Panc1 (cell line): Measurements from ENCODE around the gene GNB1. TPM values are rescaled to one million over a fixed set of nuclear protein-coding genes. Genes with fewer than 3 reads are reported as not detected.

Experiments used
- ATAC-seq: fragments of 200-7000 bp; cut with Tn5 transposase; 2 replicates; pipeline ENCODE4 v1.9.1; 2020; ENCODE audit warnings: mild to moderate bottlenecking, moderate library complexity
- BruUV-seq: library from RNA; stranded (reverse); fragments of 400-500 nt; replicated peaks from 2 replicates; lab custom pipeline; 2021; lab: Mats Ljungman, UMichigan
- CTCF ChIA-PET: fragments of 300-600 bp; sonication (Branson Sonifier 250); formaldehyde crosslinking; loops from one replicate; lab custom pipeline; 2022; ENCODE audit warnings: antibody characterized with exemption; lab: Charles Lee
- POLR2A ChIA-PET: fragments of 300-600 bp; sonication (Branson Sonifier 250); formaldehyde crosslinking; loops from one replicate; lab custom pipeline; 2022; ENCODE audit warnings: antibody characterized with exemption; lab: Charles Lee
- DNase-seq: peaks from one replicate; pipeline ENCODE4 v3.0.0-alpha.2; 2010; ENCODE audit warnings: low read depth, low spot score
- H3K27ac ChIP-seq: 2 replicates; pipeline ENCODE4 v1.5.1; 2011; ENCODE audit warnings: mild to moderate bottlenecking, low read length, inconsistent platforms
- H3K27me3 ChIP-seq: fragments of 200-500 bp; sonication (Bioruptor generic); 2 replicates; pipeline ENCODE4 v1.6.0; 2014; ENCODE audit warnings: low read length, inconsistent platforms; ENCODE audit not compliant: control insufficient read depth, insufficient read depth
- H3K36me3 ChIP-seq: fragments of 200-500 bp; sonication (Bioruptor generic); 2 replicates; pipeline ENCODE4 v1.5.1; 2014; ENCODE audit warnings: inconsistent platforms, mild to moderate bottlenecking, low read length, moderate library complexity; ENCODE audit not compliant: control insufficient read depth, insufficient read depth
- H3K4me1 ChIP-seq: 2 replicates; pipeline ENCODE4 v1.5.1; 2011; ENCODE audit warnings: inconsistent platforms, mild to moderate bottlenecking, low read length, moderate library complexity; ENCODE audit not compliant: control insufficient read depth, insufficient read depth
- H3K4me3 ChIP-seq, 2 experiments: 2 replicates each; pipeline ENCODE4 v1.5.1; 2011 to 2012; ENCODE audit warnings: low read depth in 2 of 2, low read length in 2 of 2, mild to moderate bottlenecking in 2 of 2, inconsistent platforms in 1 of 2, moderate library complexity in 1 of 2
- H3K9me3 ChIP-seq: fragments of 200-500 bp; sonication (Bioruptor generic); 2 replicates; pipeline ENCODE4 v1.5.1; 2014; ENCODE audit warnings: low read depth, mild to moderate bottlenecking, inconsistent platforms, low read length, moderate library complexity; ENCODE audit not compliant: control insufficient read depth, insufficient read depth
- CTCF ChIP-seq: fragments of 450-650 bp; IDR thresholded peaks from 2 replicates; pipeline ENCODE4 v1.5.1; 2017; ENCODE audit warnings: mild to moderate bottlenecking
- POLR2AphosphoS5 ChIP-seq: IDR thresholded peaks from 2 replicates; pipeline ENCODE4 v1.6.1; 2012; ENCODE audit warnings: mild to moderate bottlenecking, low read depth, low read length, moderate library complexity
- REST ChIP-seq, 2 experiments: IDR thresholded peaks; 2 replicates each; pipeline ENCODE4 v1.6.1; 2011 to 2012; ENCODE audit warnings: low read depth in 2 of 2, control low read depth in 1 of 2, low read length in 1 of 2, mild to moderate bottlenecking in 1 of 2, moderate library complexity in 1 of 2; ENCODE audit not compliant: insufficient read depth in 1 of 2
- SIN3A ChIP-seq: IDR thresholded peaks from 2 replicates; pipeline ENCODE4 v1.6.1; 2012; ENCODE audit warnings: low read depth, mild to moderate bottlenecking, low read length, moderate library complexity, borderline replicate concordance; ENCODE audit not compliant: insufficient read depth
- TCF7L2 ChIP-seq: IDR thresholded peaks from 2 replicates; pipeline ENCODE4 v1.6.1; 2011; ENCODE audit warnings: mild to moderate bottlenecking, low read depth, low read length, inconsistent platforms
- in situ Hi-C: cut with HindIII; loops from 2 replicates; pipeline ENCODE4 v1.10.0; 2016; ENCODE audit warnings: low sequenced_read_pairs, low pct_unique_long_range_greater_than_20kb
- intact Hi-C: fragments of 100-400 bp; cut with micrococcal nuclease; formaldehyde crosslinking; loops from one replicate; pipeline ENCODE4 v1.10.0; 2022; ENCODE audit not compliant: unreplicated experiment
- total RNA-seq: library from RNA; stranded (reverse); gene quantifications from one replicate; pipeline ENCODE4 v1.2.1, GENCODE V29; 2021; ENCODE audit not compliant: unreplicated experiment

The GNB1 gene
- total RNA-seq, 1 experiment from 2014 or later = 499 TPM

GRCh38 chr1:1761504-1762376 is 129.1 kb downstream of the GNB1 start:
- Histone ChIP-seq H3K9me3 (no peaks in the 10 kb centered on the region), H3K27me3 (no peaks in the 10 kb centered on the region), H3K36me3 (peaks cover 4% of the 10 kb centered on the region; the same call in 1 of the 2 replicates), H3K4me3 (no peak overlapping the region), H3K27ac (no peak overlapping the region), H3K4me1 (no peaks in the 10 kb centered on the region)
- ATAC-seq = no peak
- in situ Hi-C loops (no loop called here), intact Hi-C loops (no loop called here)
- no TSS peak for BruUV-seq
- POLR2A ChIA-PET = no interaction called here
- no peak for DNase-seq
- TF ChIP-seq REST (IDR thresholded peaks at IDR 0.05; ENCODE audit: insufficient read depth in 1 of 2, low read depth in 2 of 2, low read length in 1 of 2) (no peak), POLR2AphosphoS5 (no peak), TCF7L2 (no peak), SIN3A (no peak), CTCF (no peak)
- CTCF ChIA-PET = no interaction called here

GRCh38 chr1:1760715-1761114 is 130.2 kb downstream of the GNB1 start:
- Histone ChIP-seq H3K9me3 (no peaks in the 10 kb centered on the region), H3K27ac (no peak overlapping the region), H3K4me1 (no peaks in the 10 kb centered on the region), H3K27me3 (no peaks in the 10 kb centered on the region), H3K36me3 (peaks cover 4% of the 10 kb centered on the region; the same call in 1 of the 2 replicates), H3K4me3 (no peak overlapping the region)
- ChIA-PET POLR2A (no interaction called here), CTCF (no interaction called here)
- ATAC-seq (no peak), DNase-seq (no peak)
- no TSS peak for BruUV-seq
- in situ Hi-C loops (no loop called here), intact Hi-C loops (no loop called here)
- TF ChIP-seq REST (IDR thresholded peaks at IDR 0.05; ENCODE audit: insufficient read depth in 1 of 2, low read depth in 2 of 2, low read length in 1 of 2) = no peak
- no peak for TF ChIP-seq SIN3A
- no peak for TF ChIP-seq POLR2AphosphoS5
- TF ChIP-seq CTCF = no peak
- no peak for TF ChIP-seq TCF7L2
